NCI-H524 (cell line): ENCODE data around the gene HOXB1.
"Not testable (repeated sequence)": the region's sequence is repeated elsewhere in the genome, so short reads cannot be mapped to it uniquely, and the experiment has no call there.

Experiments used
- DNase-seq, 2 experiments: peaks; one replicate each; lab custom pipeline; 2025; lab: John Stamatoyannopoulos, UW

The HOXB1 gene

DNA sequence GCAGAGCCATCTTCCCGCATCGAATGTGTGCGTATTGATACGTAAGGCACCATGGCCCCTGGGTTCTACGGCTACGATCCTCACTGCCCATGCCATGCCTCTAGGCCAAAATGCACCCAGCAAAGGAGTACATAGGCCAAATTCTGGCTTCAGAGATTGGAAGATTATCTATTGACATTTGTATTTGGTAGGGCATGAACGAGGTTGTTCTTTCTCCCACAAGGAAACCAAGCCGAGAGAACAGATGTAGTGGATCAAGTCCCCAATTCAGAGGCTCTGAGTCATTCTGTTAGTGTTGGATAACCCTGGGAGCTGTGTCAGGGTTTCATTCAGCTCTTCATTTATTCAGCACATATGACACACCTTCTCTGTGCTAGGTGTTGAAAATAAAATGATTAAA is 36.5 kb downstream of the HOXB1 start:
- no peak for DNase-seq

DNA sequence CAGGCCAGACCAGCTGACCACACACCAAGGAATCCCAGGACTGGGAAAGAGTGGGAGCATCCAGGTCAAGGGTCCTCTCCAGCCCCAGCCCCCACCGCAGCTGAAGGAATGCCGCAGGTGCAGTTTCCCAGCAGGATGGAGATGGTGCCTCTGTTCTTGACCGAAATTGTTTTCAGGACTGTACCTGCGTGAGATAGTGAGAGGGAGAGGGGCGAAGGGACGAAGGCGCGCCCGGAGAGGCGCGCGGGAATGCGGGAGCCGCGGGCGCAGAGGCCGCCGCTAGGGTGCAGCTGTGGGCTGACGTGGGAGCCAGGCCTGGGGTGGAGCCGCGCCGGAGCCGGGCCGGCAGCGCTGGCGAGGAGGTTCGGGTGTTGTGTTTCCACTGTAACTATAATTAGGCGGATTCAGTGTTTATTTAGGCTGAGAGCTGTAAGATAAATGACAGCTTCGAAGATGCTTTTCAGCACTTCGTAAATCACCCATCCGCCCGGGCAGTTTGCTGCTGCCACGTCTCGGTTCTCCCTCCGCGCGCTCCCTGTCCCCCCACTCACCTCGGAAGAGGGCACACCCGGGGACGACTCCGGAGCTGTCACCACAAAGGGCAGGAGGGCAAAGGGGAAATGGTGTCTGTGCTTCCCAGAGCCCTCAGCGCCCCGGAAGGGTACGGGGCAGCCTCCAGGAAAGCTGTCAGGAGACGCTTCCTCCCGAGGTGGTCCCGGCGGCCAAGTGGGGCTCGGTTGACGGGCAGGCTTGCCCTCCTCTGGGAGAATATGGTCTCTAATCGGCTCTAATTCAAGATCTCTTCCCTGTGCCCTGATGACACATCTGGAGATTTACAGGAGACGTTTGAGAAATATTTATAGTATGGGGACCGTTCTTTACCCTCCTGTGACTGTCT is 38.2 kb downstream of the HOXB1 start:
- peak in 1 of 2 experiments; percentile 41 for DNase-seq

DNA sequence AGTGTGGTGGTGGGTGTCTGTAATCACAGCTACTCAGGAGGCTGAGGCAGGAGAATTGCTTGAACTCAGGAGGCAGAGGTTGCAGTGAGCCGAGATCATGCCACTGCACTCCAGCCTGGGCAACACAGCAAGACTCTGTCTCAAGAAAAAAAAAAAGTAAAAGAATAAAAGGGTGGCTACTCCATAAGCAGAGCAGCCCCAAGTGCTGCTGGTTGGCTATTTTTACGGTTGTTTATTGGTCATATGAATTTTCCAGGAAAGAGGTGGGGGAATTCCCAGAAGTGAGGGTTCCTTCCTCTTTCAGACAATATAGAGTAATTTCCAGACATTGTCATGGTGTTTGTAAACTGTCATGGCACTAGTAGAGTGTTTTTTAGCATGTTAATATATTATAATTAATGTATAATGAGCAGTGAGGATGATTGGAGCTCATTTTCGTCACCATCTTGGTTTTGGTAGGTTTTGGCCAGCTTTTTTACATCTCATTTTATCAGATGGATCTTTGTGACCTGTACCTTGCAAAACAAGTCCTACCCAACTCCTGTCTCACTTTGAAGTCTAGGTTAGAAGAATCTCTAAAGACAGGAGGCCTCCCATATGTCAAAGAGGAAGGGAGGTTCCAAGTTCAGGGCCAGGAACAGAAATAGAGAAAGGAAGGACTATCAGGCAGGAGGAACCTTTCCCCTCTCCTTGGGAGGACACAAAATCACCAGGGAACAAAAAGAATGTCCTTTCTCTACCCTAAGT is 39.1 kb downstream of the HOXB1 start:
- DNase-seq = no peak

DNA sequence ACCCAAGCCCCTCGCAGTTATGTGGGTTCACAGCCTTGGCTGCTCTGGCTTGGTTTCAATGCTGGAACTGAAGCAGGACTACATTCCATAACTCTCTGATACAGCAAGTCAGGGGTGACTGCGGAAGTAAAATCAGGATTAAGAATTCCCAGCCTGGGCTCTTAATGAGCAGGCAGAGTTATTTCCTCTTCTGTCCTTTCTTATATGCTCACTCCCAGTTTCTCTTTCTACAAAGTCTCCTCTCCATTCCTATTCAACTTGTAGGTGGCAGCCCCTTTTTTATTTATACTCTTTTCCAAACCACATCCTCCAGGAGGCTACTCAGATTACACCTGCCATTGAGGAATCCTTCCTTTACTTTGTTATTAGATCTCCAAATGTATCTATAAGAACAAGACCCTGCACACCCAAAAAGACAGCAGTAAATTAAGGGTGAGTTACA is 40.3 kb downstream of the HOXB1 start:
- DNase-seq = no peak

DNA sequence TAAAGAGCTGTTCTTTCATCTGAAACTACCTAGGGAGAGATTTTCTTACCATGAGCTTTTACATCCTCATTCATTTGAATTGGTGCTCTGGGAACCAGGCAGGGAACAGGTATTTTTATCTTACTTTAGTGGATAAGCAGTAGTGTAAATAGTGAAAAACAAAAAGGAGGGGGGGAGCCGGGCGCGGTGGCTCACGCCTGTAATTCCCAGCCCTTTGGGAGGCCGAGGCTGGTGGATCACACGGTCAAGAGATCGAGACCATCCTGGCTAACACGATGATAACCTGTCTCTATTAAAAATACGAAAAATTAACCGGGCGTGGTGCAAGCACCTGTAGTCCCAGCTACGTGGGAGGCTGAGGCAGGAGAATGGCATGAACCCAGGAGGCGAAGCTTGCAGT is 41.0 kb downstream of the HOXB1 start:
- no peak for DNase-seq

DNA sequence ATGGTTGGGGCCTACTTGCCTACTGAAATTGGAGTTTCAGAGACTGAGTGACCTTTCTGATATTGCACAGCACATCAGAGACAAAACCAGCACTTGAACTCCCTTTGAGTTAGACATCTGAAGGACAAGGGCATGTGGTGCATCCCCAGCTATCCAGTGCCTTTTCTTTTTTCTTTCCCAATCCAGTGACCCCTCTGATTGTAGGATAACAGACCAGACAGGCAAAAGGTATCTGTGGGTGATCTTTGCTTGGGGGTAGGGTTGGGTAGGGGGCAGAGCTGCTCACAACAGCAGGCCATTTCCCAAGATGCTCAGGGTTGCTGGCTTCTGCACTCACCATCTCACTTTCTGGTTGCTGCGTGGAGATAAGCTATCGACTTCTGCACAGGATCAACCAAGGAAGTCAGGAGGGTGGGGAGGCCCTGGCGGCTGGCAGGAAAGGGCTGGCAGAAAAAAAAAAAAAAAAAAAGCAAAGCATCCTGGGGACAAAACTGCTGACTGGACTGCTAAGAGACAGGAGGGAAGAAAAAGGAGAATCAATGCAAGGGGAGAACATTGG is 42.2 kb downstream of the HOXB1 start:
- no peak for DNase-seq

DNA sequence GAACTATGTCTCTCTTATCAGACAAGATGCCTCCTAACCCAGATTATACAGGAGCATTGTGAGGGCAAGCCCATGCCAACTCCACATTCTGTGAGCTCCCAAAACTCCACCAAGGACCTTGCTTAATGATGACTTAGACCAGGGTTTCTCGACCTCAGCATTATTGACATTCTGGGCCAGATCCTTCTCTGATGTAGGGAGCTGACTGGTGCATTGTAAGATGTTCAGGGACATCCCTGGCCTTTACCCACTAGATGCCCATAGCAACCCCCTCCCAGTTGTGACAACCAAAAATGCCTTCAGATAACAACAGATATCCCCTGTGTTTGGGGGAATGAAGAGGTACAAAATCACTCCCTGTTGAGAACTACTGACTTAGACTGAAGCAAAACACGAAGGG is 43.6 kb downstream of the HOXB1 start:
- DNase-seq = no peak

DNA sequence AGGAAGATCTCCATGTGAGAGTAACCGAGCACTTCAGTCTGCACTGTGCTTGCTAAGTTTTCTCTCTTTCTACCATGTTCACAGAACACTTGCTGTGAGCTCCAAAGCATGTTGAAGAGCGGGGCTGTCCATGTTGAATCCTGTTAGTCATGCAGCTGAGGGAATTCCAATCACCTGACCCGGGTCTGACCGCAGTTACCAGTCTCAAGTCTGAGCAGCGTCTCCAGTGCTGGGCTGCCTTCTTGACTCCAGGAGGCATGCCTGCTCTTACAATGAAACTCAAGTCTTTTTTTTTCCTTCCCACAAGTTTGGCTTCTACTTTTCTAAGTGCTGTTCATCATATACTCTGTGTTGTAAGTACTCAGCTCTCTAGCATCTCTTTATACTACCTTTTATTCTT is 44.3 kb downstream of the HOXB1 start:
- no peak for DNase-seq

DNA sequence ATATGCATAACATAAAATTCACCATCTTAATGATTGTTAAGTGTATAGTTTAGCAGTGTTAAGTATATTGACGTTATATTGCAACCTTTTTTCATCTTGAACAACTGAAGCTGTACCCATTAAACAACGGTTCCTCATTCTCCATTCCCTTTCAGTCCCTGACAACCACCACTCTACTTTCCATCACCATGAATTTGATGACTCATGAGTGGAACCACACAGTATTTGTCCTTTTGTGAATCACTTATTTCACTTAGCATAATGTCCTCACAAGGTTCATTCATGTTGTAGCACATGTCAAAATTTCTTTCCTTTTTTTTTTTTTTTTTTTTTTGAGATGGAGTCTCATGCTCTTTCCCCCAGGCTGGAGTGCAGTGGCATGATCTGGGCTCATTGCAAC is 46.0 kb downstream of the HOXB1 start:
- DNase-seq = no peak

DNA sequence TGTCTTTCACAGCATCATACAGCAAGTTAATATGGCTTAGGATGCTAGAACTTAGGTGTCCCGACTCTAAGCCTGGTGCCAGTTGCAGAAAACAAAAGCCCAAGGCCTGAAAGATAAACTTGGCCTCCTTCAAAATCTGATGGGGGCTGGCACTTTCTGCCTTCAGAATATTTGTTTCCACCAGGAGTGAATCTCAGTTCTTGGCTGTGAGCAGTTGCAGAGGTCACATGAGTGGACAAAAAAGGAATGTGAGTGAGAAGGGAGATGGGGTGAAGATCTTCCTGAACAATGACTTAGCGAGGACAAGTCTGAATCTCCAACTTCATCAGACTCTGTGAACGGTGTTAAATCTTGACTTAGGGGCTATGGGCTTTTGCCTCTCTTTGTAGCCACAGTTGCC is 46.6 kb downstream of the HOXB1 start:
- no peak for DNase-seq

DNA sequence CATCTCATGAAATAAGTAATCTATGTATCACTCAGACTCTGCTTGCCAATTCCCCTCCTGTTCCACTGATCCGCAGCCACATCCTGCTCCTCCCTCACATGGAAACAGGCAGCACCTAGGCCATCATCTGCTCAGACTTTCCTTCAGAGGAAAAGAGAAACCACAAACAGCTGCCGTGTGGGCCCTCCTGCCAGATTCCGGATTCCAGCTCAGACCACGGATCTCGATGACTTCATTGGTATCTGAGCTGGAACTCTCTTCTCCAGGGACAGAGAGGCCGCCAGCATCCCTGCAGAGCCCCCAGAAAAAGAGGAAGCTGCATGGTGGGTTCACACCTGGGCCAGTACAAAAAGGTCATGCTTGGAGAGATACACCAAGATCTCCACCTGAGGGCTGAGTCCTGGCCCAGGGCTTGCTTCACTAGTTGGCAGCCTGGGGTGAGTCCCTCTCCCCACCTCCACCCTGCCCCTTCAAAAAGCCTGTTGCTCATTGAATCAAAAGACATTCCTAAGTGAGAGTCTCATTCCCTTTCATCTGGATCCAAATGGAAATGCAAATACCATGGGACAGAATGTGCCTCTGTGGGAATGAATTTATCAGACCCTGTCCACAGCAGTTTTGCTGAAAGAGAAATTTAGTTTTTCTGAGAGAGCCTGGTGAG is 47.2 kb downstream of the HOXB1 start:
- DNase-seq = no peak

DNA sequence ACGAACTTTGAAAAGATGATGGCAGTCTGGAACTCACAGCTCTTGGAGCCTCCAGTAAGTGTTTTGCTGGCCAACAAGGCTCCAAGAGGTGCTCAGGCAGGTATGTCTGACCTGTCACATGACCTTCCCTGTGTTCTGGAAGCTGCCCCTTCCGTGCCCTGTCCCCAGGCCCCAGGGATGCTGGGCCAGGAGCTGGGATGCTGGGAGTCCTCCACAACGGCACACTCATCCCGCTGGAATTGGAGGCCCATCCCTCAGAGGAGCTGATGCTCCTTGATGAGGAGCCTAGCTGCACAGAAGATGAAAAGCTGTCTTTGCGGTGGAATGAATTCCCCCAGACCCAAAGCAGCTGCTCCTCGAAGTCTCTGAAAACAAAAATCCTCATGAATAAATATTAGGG is 47.8 kb downstream of the HOXB1 start:
- DNase-seq = no peak

DNA sequence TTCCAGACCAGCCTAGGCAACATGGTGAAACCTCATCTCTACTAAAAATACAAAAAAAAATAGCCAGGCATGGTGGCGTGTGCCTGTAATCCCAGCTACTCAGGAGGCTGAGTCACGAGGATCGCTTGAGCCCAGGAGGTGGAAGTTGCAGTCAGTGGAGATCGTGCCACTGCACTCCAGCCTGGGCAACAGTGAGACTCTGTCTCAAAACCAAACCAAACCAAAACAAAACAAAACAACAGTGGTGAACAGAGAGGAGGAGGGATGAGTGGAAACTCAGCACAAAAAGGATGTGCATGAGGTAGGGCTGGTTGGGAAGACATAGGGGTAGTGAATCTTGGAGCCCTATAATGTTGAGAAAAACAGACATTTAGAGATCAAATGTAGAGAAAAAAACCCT is 48.5 kb downstream of the HOXB1 start:
- not testable (repeated sequence) for DNase-seq

DNA sequence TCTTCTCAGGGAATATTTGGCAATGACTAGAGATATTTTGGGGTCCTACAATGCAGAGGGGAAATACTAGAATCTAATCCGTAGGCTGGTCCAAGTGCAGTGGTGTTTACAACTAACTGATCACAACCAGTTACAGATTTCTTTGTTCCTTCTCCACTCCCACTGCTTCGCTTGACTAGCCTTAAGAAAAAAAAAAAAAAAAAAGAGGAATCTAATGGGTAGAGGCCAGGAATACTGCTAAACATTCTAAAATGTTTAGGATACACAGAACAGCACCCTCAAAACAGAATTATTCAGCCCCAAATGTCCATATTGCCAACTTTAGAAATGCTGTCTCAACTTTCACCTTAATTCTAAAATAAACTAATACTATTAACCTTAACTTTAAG is 51.8 kb downstream of the HOXB1 start:
- DNase-seq = no peak
